ENCODE results near the gene PWWP2B.
A peak's percentile ranks its signal among the peaks of the same experiment; 100 is the strongest.

PWWP2B gene

GRCh38 chr10:132397036-132397541, at the start of gene PWWP2B:
PWWP2B (plus strand) TSS chr10:132397200; CDS start chr10:132397227, 27 bp downstream.
- DNase-seq = peak; percentile 50

DNA sequence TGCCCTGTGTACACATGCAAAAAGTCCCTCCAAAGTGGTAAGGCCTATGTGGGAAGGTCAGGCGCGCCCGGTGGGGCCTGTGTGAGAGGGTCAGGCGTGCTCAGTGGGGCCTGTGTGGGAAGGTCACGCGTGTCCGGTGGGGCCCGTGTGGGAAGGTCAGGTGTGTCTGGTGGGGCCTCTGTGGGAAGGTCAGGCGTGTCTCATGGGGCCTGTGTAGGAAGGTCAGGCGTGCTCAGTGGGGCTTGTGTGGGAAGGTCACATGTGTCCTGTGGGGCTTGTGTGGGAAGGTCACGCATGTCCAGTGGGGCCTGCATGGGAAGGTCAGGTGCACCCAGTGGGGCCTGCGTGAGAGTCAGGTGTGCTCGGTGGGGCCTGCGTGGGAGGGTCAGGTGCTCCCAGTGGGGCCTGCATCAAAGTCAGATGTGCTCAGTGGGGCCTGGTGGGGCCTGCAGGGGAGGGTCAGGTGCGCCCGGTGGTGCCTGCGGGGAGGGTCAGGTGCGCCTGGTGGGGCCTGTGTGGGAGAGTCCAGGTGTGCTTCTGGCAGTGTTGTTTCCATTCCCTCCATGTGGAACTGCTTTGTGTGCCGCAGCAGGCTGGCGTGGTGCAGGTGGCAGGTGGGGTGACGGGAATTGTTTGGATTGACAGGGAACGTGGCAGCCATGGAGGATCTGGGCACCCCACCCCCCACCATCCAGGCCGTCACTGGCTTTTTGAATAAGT, 49.6 kb upstream of the PWWP2B start:
- DNase-seq = no peak

DNA sequence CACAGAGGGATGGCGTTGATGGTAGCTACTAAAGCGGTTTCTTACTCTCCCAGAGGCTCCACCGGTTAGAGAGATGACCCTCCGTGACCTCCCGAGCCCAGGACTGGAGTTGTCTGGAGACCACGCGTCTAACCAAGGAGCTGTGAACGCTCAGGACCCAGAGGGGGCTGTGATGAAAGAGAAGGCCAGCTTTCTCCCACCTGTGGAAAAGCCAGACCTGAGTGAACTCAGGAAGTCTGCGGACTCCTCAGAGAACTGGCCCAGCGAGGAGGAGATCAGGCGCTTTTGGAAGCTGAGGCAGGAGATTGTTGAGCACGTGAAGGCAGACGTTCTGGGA, 49.1 kb upstream of the PWWP2B start:
- no peak for DNase-seq

DNA sequence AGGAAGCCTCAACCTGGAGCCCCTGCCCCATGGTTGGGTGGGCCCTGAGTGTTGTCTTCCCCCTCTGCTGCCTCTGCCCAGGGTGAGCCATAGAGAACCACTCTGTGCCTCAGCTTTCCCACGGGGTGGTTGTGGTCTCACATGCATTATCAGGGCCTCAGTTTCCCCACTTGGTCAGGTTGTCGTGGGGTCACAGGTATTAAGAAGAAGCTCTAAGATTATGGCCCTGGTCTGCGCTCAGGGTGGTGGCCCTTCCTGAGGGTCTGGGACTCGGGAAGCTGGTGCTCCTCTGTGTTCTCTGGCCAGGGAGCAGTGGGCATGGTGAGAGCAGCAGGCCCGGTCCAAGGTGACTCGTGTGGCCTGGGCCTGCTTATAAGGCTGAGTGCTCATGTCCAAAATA, 47.2 kb upstream of the PWWP2B start:
- DNase-seq = no peak

- DNase-seq = no peak
Measured at GRCh38 chr10:132350391-132350790, 46.6 kb upstream of the PWWP2B start.

- DNase-seq = no peak
Measured at GRCh38 chr10:132350946-132351345, 46.1 kb upstream of the PWWP2B start.

DNA sequence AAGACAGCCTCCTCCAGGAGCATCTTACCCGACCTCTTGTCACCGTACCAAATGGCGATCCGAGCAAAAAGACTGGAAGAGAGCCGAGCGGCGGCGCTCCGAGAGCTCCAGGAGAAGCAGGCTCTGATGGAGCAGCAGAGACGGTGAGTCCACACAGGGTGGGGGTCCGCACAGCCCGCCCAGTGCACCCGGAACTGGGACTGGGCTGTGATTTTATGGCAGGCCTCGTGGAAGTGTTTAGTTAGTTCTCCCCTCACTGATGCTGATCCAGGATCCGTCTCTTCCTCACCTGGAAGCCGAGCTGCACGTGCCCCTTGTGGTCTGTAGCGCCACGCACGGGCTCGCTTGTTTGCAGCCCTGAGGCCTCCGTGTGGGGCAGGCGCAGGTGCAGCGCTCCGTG, 45.4 kb upstream of the PWWP2B start:
- DNase-seq = no peak

GRCh38 chr10:132352462-132353308, 44.3 kb upstream of the PWWP2B start:
- DNase-seq = peak; percentile 86

DNA sequence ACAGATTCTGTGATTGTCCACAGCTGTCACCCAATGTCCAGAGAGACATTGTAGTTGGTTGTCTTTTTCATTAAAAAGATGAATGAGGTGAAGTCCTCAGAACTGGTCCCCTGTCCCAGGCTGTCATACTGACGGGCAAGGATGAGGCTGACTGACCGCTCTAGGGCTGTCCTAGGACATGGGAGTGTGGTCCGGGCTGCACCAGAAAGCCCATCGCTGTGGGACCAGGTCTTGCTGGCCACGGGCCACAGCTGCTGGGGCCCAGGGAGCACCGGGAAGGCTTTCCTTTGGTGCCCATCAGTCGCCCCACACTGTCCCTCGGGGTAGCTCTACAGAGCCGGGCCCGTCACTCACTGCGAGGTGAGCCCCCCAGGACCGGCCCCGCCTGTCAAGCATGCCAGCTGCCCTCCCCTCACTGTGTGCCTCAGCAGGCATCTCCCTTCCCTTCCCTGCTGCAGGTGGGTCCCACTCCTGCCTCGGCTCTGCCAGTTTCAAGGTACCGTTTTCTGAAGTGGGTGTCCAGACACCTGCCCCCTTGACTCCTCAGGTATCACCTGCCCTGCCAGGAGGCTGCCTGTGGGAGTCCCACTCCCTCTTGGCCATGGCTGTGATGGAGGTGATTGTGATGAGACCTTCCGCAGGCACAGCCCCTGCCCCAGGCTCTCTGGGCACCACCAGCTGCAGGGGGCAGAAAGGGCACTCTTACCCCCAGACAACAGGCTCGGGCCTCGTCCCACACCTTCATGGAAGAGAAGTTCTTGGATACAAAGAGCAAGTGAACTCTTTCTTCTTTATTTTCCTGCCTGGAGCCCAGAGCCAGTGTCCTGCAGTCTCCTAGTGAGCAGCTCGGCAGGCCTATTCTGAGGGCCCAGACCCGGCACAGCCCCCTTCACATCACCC, 43.3 kb upstream of the PWWP2B start:
- DNase-seq = no peak

- no peak for DNase-seq
Measured at GRCh38 chr10:132354356-132355094, 42.5 kb upstream of the PWWP2B start.

DNA sequence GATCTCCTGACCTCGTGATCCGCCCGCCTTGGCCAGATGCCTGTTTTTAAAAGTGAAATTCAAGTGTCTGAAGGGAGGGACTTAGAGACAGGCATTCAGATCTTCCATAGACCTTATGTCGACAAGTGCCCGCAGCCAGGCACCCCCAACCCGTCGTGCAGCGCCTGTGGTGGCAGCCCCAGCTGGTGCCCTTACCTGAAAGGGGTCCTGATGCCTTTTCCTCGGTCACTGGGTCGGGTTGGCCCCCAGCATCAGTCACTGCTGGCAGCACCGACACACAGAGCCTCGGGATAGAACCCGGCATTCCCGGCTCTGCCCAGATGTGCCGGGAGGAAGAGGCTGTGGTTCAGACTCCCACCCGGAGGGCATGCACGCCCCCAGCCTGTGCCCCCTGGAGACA, 41.7 kb upstream of the PWWP2B start:
- no peak for DNase-seq

GRCh38 chr10:132355754-132356153, 41.2 kb upstream of the PWWP2B start:
- DNase-seq = no peak

GRCh38 chr10:132356621-132357195, 40.3 kb upstream of the PWWP2B start:
- no peak for DNase-seq

DNA sequence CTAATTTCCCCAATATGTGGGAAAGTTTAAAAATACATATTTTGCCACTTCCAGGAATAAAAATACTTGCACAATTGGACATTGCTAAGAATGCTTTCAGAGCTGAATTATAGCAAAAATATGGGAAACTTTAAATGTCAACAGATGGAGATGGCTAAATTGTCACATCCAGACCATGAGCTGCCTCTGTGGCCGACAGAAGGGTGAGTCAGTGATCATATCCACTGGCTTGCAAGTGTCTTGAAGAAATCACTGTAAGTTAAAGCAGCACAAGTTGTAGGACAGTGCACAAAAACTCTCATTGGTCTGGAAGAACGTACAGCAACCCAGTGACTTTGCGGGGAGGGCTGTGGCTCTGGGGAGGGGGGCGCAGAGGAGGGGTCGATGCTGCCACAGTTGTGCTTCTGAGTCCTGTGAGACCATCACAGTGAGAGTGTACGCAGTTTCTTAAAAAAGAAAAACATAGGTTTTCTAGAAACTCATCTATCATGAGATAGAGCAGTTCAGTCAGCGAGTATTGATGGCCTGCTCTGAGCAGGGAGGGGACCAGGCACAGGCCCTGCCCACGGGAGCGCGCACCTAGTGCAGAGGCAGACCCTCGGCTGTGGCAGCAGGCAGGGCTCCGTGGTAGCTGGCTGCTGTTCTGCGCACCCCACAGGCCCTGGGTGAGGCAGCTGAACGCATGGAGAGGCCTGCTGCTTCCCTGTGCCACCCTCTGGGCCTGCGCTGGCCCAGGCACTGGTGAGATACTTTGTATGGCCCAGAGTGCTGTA, 39.5 kb upstream of the PWWP2B start:
- DNase-seq = no peak

GRCh38 chr10:132359305-132360040, 37.5 kb upstream of the PWWP2B start:
- no peak for DNase-seq

DNA sequence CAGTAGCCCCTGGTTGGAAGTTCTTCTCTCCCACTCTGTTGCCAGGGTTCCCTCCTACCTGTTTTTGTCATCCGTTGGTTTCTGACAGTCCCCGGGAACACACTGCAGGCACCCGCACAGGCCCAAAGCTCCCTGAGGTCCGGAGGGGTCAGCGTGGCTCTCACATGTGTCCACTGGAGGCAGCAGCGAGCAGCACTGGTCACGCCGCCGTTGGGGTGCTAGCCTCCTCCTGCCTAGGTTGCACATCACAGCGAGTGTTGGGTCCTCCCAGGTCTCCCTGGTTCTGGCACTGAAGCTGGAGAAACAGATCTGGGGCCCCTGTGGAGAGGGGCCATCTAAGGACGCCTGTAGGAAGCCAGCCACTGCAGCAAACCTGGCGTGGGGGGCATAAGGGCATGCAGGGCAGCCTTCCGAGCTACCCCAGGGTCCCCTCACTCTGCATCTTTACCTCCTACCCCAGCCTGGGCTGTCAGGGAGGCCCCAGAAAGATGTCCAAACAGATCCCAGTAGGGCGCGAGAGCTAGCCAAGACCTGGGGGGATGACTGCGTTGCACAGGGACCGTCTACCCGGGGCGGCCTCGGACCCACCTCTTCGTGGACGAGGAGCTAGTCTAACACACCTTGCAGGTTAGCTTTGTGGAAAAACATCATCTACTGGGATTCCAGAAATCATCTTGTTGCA, 36.1 kb upstream of the PWWP2B start:
- DNase-seq = peak; percentile 63

DNA sequence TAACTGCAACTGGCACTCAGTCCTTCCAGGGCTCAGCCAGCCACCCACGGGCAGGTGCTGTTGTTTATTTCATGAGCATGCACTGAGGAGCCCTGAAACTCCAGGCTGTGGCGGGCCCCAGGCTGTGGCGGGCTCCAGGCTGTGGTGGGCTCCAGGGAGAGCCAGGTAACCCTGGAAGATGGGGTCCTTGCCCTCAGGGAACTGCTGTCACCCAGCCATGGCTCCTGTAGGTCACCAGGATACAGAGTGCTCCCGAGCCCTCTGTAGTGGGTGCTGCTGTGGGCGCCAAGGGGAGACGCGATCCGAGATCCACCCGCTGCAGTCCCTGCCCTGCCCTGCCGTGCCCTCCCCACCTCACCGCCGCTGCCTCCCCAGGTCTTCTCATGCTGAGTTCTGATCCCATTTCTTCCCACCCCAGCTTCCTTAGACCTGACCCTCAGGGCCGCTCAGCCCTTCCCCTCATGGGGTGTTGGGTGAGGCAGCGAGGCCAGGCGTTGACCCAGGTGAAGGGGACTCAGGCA, 35.4 kb upstream of the PWWP2B start:
- DNase-seq = no peak

- DNase-seq = no peak
Measured at GRCh38 chr10:132362151-132362611, 34.8 kb upstream of the PWWP2B start.

DNA sequence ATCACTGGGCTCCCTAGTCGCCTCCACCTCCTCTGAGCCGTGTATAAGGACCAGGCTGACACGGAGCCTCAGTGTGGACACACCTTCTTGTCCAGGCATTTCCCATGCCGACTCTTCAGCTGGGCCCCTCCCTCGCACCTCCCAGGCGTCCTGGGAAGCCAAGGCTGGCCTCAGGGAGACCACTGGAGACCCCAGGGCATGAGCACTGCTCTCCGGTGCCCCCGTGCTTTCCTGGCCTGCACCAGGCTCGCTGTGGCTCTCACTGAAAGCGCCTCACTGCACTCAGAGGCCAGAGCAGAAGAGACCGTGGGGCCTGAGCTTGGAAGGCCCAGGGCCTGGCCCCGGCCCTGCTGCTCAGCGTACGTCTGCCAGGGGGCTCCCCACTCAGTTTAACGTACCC, 33.6 kb upstream of the PWWP2B start:
- no peak for DNase-seq

Measured in activated CD4-positive, alpha-beta T cell treated with anti-CD3 and anti-CD28 coated beads for 48 hours (primary cell).